Endothelial cell of umbilical vein (primary cell): ENCODE measurements around the gene P2RY13. TPM values are rescaled to one million over a fixed set of nuclear protein-coding genes. Genes with fewer than 3 reads are reported as not detected.

ENCODE experiments used
- BruUV-seq: library from RNA; stranded (reverse); fragments of 400-500 nt; replicated peaks from 2 replicates; lab custom pipeline; 2021; lab: Mats Ljungman, UMichigan
- CTCF ChIA-PET: fragments of 300-600, 350-600 bp; sonication (Branson Sonifier 250); formaldehyde crosslinking; loops from one replicate; lab custom pipeline; 2021; ENCODE audit warnings: antibody characterized with exemption, inconsistent platforms; lab: Charles Lee
- POLR2A ChIA-PET: fragments of 300-600, 350-600 bp; sonication (Branson Sonifier 250); formaldehyde crosslinking; loops from one replicate; lab custom pipeline; 2021; ENCODE audit warnings: antibody characterized with exemption, inconsistent platforms; lab: Charles Lee
- DNase-seq: peaks from one replicate; pipeline ENCODE4 v3.0.0-alpha.2; 2011; ENCODE audit warnings: low read depth, low spot score
- FAIRE-seq: peaks from 2 replicates; lab custom pipeline; 2011; peaks lifted over from hg19 to GRCh38; lab: Jason Lieb, UNC
- H2AFZ ChIP-seq: 2 replicates; pipeline ENCODE4 v1.6.0; 2012; ENCODE audit warnings: low read depth, low read length, control low read depth, inconsistent platforms
- H3K27ac ChIP-seq: 2 replicates; pipeline ENCODE4 v1.5.1; 2011; ENCODE audit warnings: low read depth, mild to moderate bottlenecking, control low read depth, low read length, moderate library complexity; ENCODE audit not compliant: insufficient read depth
- H3K27me3 ChIP-seq, 2 experiments: 2 replicates each; pipeline versions ENCODE4 v1.6.0 to v1.6.1; 2011; ENCODE audit warnings: low read length in 2 of 2, mixed read lengths in 1 of 2; ENCODE audit not compliant: control insufficient read depth in 2 of 2, insufficient read depth in 2 of 2
- H3K36me3 ChIP-seq, 2 experiments: 2 replicates in 1 of 2; 3 replicates in 1 of 2; pipeline ENCODE4 v1.5.1; 2011; ENCODE audit warnings: low read length in 2 of 2, mild to moderate bottlenecking in 1 of 2, moderate library complexity in 1 of 2; ENCODE audit not compliant: control insufficient read depth in 2 of 2, insufficient read depth in 2 of 2; ENCODE audit errors: extremely low read depth in 1 of 2
- H3K4me1 ChIP-seq: 3 replicates; pipeline ENCODE4 v1.5.1; 2011; ENCODE audit warnings: mild to moderate bottlenecking, low read length; ENCODE audit not compliant: control insufficient read depth, insufficient read depth; ENCODE audit errors: extremely low read depth
- H3K4me2 ChIP-seq: 2 replicates; pipeline ENCODE4 v1.6.1; 2011; ENCODE audit warnings: low read length, control low read depth, mixed read lengths; ENCODE audit not compliant: insufficient read depth
- H3K4me3 ChIP-seq, 3 experiments: fragments of 200-600 bp in 1 of 3; sonication (generic), shearing (Covaris generic) in 1 of 3; replicated peaks in 1 of 3; 2 replicates each; pipeline ENCODE4 v1.5.1; 2011 to 2016; ENCODE audit warnings: control low read depth in 3 of 3, low read length in 3 of 3, mild to moderate bottlenecking in 2 of 3, inconsistent platforms in 1 of 3, low read depth in 1 of 3, moderate library complexity in 1 of 3; ENCODE audit not compliant: insufficient read depth in 1 of 3
- H3K79me2 ChIP-seq: 2 replicates; pipeline ENCODE4 v1.6.0; 2012; ENCODE audit warnings: low read length, inconsistent platforms; ENCODE audit not compliant: control insufficient read depth, insufficient read depth
- H3K9ac ChIP-seq: replicated peaks from 2 replicates; pipeline ENCODE3; 2011; ENCODE audit warnings: low read length, control low read depth; ENCODE audit not compliant: insufficient read depth; ENCODE audit errors: extremely low read depth
- H3K9me1 ChIP-seq: replicated peaks from 3 replicates; pipeline ENCODE4 v1.6.0; 2011; ENCODE audit warnings: mild to moderate bottlenecking, low read length; ENCODE audit not compliant: control insufficient read depth, insufficient read depth; ENCODE audit errors: extremely low read depth
- H3K9me3 ChIP-seq: replicated peaks from 2 replicates; pipeline ENCODE4 v1.5.1; 2012; ENCODE audit warnings: low read length, inconsistent platforms; ENCODE audit not compliant: control insufficient read depth, insufficient read depth
- H4K20me1 ChIP-seq: replicated peaks from 2 replicates; pipeline ENCODE3; 2011; ENCODE audit warnings: mild to moderate bottlenecking, low read length; ENCODE audit not compliant: control insufficient read depth, insufficient read depth; ENCODE audit errors: extremely low read depth
- CTCF ChIP-seq, 2 donors: IDR thresholded peaks; 1 replicate in 1 of 2; 2 replicates in 1 of 2; pipeline ENCODE4 v1.5.1; 2011; ENCODE audit warnings: low read length in 2 of 2, mild to moderate bottlenecking in 2 of 2, moderate library complexity in 2 of 2, control low read depth in 1 of 2, inconsistent platforms in 1 of 2, low read depth in 1 of 2; ENCODE audit not compliant: insufficient read depth in 1 of 2; ENCODE audit errors: extremely low read depth in 1 of 2
- EZH2 ChIP-seq: IDR thresholded peaks from 2 replicates; pipeline ENCODE4 v1.6.1; 2012; ENCODE audit warnings: borderline replicate concordance, low read depth, mild to moderate bottlenecking, moderate library complexity, low read length, inconsistent platforms; ENCODE audit not compliant: severe bottlenecking
- FOS ChIP-seq: IDR thresholded peaks from 2 replicates; pipeline ENCODE4 v1.6.1; 2011; ENCODE audit warnings: mild to moderate bottlenecking, low read length, moderate library complexity, borderline replicate concordance; ENCODE audit not compliant: insufficient read depth
- GATA2 ChIP-seq: IDR thresholded peaks from 2 replicates; pipeline ENCODE4 v1.7.0; 2011; ENCODE audit warnings: low read depth, mild to moderate bottlenecking, moderate library complexity, mixed read lengths, low read length; ENCODE audit not compliant: insufficient read length, insufficient read depth
- JUN ChIP-seq: IDR thresholded peaks from 2 replicates; pipeline ENCODE4 v1.6.1; 2011; ENCODE audit warnings: borderline replicate concordance, low read depth; ENCODE audit not compliant: insufficient read length, insufficient read depth
- MAX ChIP-seq: IDR thresholded peaks from 2 replicates; pipeline ENCODE4 v1.6.1; 2011; ENCODE audit not compliant: insufficient read depth, insufficient read length
- MYC ChIP-seq: IDR thresholded peaks from one replicate; pipeline ENCODE4 v1.6.1; 2011; ENCODE audit warnings: mild to moderate bottlenecking, low read depth, low read length
- POLR2A ChIP-seq: IDR thresholded peaks from 2 replicates; pipeline ENCODE4 v1.6.1; 2012; ENCODE audit warnings: low read depth, mild to moderate bottlenecking, control low read depth, low read length
- POLR2AphosphoS5 ChIP-seq: IDR thresholded peaks from 2 replicates; pipeline ENCODE4 v1.6.1; 2012; ENCODE audit warnings: low read depth, mild to moderate bottlenecking, control low read depth, low read length, moderate library complexity; ENCODE audit not compliant: insufficient read depth
- dilution Hi-C: fragments of 300-500 bp; cut with MboI; formaldehyde crosslinking; loops from one replicate; pipeline ENCODE4 v1.15.0; 2019; ENCODE audit warnings: low sequenced_read_pairs; ENCODE audit not compliant: extremely low pct_ligation_motif_present
- intact Hi-C: fragments of 100-400 bp; cut with micrococcal nuclease; formaldehyde crosslinking; loops from one replicate; pipeline ENCODE4 v1.10.0; 2022
- polyA plus RNA-seq, 4 experiments: library from polyadenylated mRNA; depleted of rRNA in 3 of 4; stranded (reverse) in 3 of 4; unstranded in 1 of 4; fragments of >200 nt; gene quantifications; 2 replicates each; pipeline versions ENCODE4 v1.2.1 to v1.2.3, GENCODE V29; 2011 to 2012; ENCODE audit warnings: missing spikeins in 1 of 4
- total RNA-seq: library from RNA; stranded (reverse); gene quantifications from 2 replicates; pipeline ENCODE4 v1.2.3, GENCODE V29; 2021

Gene P2RY13
- total and polyA plus RNA-seq, 2 donors (not counting 3 experiments of a cell fraction or from before 2014, with no cell fraction given), result not detected

- intact Hi-C loops (no loop called here), dilution Hi-C loops (no loop called here)
- FAIRE-seq (no peak), DNase-seq (no peak)
- Histone ChIP-seq H3K9me1 (no peaks in the 10 kb centered on the region), H3K4me2 (no peak overlapping the region), H3K4me1 (no peaks in the 10 kb centered on the region), H2AFZ (no peak overlapping the region), H3K4me3 (no peak overlapping the region), H3K27me3 (peaks cover 4 to 8% of the 10 kb centered on the region in 2 experiments), H3K79me2 (no peaks in the 10 kb centered on the region), H4K20me1 (no peaks in the 10 kb centered on the region), H3K36me3 (no peaks in the 10 kb centered on the region), H3K9me3 (no peaks in the 10 kb centered on the region), H3K27ac (no peak overlapping the region), H3K9ac (no peak overlapping the region)
- TF ChIP-seq MYC (no peak), POLR2AphosphoS5 (no peak), MAX (no peak), CTCF (IDR thresholded peaks at IDR 0.05; ENCODE audit: extremely low read depth in 1 of 2, insufficient read depth in 1 of 2, low read depth in 1 of 2, low read length in 2 of 2) (no peak), EZH2 (no peak), POLR2A (no peak), GATA2 (no peak), FOS (no peak), JUN (no peak)
- no TSS peak for BruUV-seq
- POLR2A ChIA-PET, result no interaction called here
- CTCF ChIA-PET, result interaction anchor here (0.9 to 1.1 kb wide), 2 partner anchors 19 to 71 kb away, joined by 3 to 4 read pairs; no protein-coding TSS in a partner anchor
Measured at GRCh38 chr3:151346292-151346691, 16.9 kb upstream of the P2RY13 start.
